ENCODE data around the gene KRTAP3-1.

DNA sequence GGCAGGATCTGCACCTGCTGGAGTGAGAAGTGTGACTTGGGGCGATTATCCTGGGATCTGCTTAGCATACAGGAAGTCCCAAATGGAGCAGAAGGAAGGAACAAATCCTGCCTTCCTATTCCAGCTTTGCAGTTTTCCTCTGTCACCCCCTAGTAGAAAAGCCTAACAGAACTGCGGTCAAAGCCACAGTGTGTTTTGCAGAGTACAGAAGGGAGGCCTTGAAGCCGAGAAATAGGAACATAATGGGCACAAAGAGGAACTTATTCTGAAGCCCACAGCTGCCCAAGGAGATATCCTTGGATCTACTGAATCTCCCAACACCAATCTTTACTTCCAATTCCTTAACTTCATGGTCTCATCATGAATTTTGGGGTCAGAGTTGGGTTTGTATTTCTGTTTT lies 9.6 kb upstream of the KRTAP3-1 start:
- TF ChIP-seq CTCF (IDR thresholded peaks at IDR 0.05): no peak
- no peak for TF ChIP-seq POLR2AphosphoS5 (IDR thresholded peaks at IDR 0.05)
- TF ChIP-seq POLR2A (IDR thresholded peaks at IDR 0.05): no peak

Data from sigmoid colon (tissue), 4 donors.